ENCODE measurements around the gene P3H1. TPM values are rescaled to one million over a fixed set of nuclear protein-coding genes. Genes with fewer than 3 reads are reported as not detected.

The P3H1 gene
- total RNA-seq, 1 experiment from 2014 or later = 32.9 TPM

DNA sequence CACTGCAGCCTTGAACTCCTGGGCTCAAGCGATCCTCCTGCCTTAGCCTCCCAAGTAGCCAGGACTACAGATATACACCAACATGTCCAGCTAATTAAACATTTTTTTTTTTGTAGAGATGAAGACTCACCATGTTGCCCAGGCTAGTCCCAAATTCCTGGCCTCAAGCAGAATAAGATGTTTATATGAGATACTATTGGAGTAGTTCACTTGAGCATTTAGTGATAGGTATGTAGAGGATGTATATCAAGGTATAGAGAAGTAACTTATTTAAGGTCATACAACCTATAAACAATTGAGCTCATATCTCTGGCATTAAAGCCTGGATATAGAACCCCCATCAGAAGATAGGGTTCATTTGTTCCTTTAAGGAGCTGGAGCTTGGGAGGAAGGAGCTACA is 13.3 kb upstream of the P3H1 start:
- Histone ChIP-seq H4K20me1 (ENCODE audit: insufficient read depth) (no peaks in the 10 kb centered on the region), H2AFZ (ENCODE audit: low read depth, low read length, poor library complexity, severe bottlenecking) (no peak overlapping the region), H3K4me1 (ENCODE audit: control insufficient read depth in 1 of 2, insufficient read depth in 2 of 2, low read length in 2 of 2) (peaks cover 0 to 4% of the 10 kb centered on the region in 2 experiments; a peak in 1 of 4 replicates), H3K9me2 (ENCODE audit: insufficient read depth) (no peaks in the 10 kb centered on the region), H3K4me2 (ENCODE audit: low read length) (no peak overlapping the region), H3K4me3 (replicated peaks in 1 of 2; ENCODE audit: low read depth in 1 of 2, low read length in 2 of 2) (no peak overlapping the region), H3K36me3 (ENCODE audit: control insufficient read depth in 1 of 2, insufficient read depth in 2 of 2, low read length in 2 of 2) (peaks cover 9 to 10% of the 10 kb centered on the region in 2 experiments; a peak in 2 of 4 replicates), H3K27ac (ENCODE audit: low read depth, low read length) (no peak overlapping the region), H3K9ac (ENCODE audit: low read length) (no peak overlapping the region), H3K9me3 (ENCODE audit: control insufficient read depth in 1 of 2, insufficient read depth in 1 of 2, low read depth in 1 of 2, low read length in 2 of 2) (no peaks in the 10 kb centered on the region), H3K79me2 (ENCODE audit: insufficient read depth, low read length) (no peaks in the 10 kb centered on the region), H3K27me3 (ENCODE audit: insufficient read depth, low read length) (no peaks in the 10 kb centered on the region)
- ChIA-PET RAD21 (ENCODE audit: low non-redundant PET in 1 of 2, low total read pairs in 2 of 2, uncharacterized antibody in 2 of 2, unreplicated experiment in 2 of 2) (no interaction called here), CTCF (interaction anchor here (1.3 to 7.1 kb wide), 3 partner anchors 9 to 293 kb away, joined by 3 to 96 read pairs (median 4); no protein-coding TSS in a partner anchor), POLR2A (interaction anchor here (1.0 kb wide), 1 partner anchor 143 kb away, joined by 3 read pairs; no protein-coding TSS in a partner anchor)
- ATAC-seq = no peak
- BruUV-seq (replicated peaks) = no TSS peak
- intact Hi-C loops (cut with micrococcal nuclease) = no loop called here
- no peak for DNase-seq (ENCODE audit: low read depth, low spot score)
- no peak for TF ChIP-seq POLR2AphosphoS5 (IDR thresholded peaks at IDR 0.05; ENCODE audit: low read depth, low read length)
- TF ChIP-seq SP1 (IDR thresholded peaks at IDR 0.05; ENCODE audit: low read depth) = no peak
- no peak for TF ChIP-seq JUND (IDR thresholded peaks at IDR 0.05)
- TF ChIP-seq RAD21 (IDR thresholded peaks at IDR 0.05; ENCODE audit: low read depth) = no peak
- no peak for TF ChIP-seq ELF1 (IDR thresholded peaks at IDR 0.05; ENCODE audit: borderline replicate concordance, low read depth)

- RAD21 ChIA-PET (ENCODE audit: low non-redundant PET in 1 of 2, low total read pairs in 2 of 2, uncharacterized antibody in 2 of 2, unreplicated experiment in 2 of 2) = no interaction called here
- ATAC-seq = no peak
- no peaks in the 10 kb centered on the region for H3K9me2 ChIP-seq (ENCODE audit: insufficient read depth)
- H3K4me1 ChIP-seq (ENCODE audit: control insufficient read depth in 1 of 2, insufficient read depth in 2 of 2, low read length in 2 of 2) = peaks cover 0 to 4% of the 10 kb centered on the region in 2 experiments; a peak in 1 of 4 replicates
- H3K79me2 ChIP-seq (ENCODE audit: insufficient read depth, low read length) = no peaks in the 10 kb centered on the region
- no peak overlapping the region for H3K9ac ChIP-seq (ENCODE audit: low read length)
- H3K27me3 ChIP-seq (ENCODE audit: insufficient read depth, low read length) = no peaks in the 10 kb centered on the region
- H3K4me3 ChIP-seq (replicated peaks in 1 of 2; ENCODE audit: low read depth in 1 of 2, low read length in 2 of 2) = no peak overlapping the region
- POLR2A ChIA-PET = interaction anchor here (1.0 kb wide), 1 partner anchor 143 kb away, joined by 3 read pairs; no protein-coding TSS in a partner anchor
- intact Hi-C loops (cut with micrococcal nuclease) = no loop called here
- peaks cover 11 to 13% of the 10 kb centered on the region in 2 experiments; a peak in 3 of 4 replicates for H3K36me3 ChIP-seq (ENCODE audit: control insufficient read depth in 1 of 2, insufficient read depth in 2 of 2, low read length in 2 of 2)
- no TSS peak for BruUV-seq (replicated peaks)
- no peaks in the 10 kb centered on the region for H4K20me1 ChIP-seq (ENCODE audit: insufficient read depth)
- no peak overlapping the region for H3K27ac ChIP-seq (ENCODE audit: low read depth, low read length)
- CTCF ChIA-PET = interaction anchor here (1.3 to 7.1 kb wide), 3 partner anchors 9 to 294 kb away, joined by 3 to 96 read pairs (median 4); no protein-coding TSS in a partner anchor
- no peak for DNase-seq (ENCODE audit: low read depth, low spot score)
- H2AFZ ChIP-seq (ENCODE audit: low read depth, low read length, poor library complexity, severe bottlenecking) = no peak overlapping the region
- no peak overlapping the region for H3K4me2 ChIP-seq (ENCODE audit: low read length)
- H3K9me3 ChIP-seq (ENCODE audit: control insufficient read depth in 1 of 2, insufficient read depth in 1 of 2, low read depth in 1 of 2, low read length in 2 of 2) = no peaks in the 10 kb centered on the region
- TF ChIP-seq YY1 (IDR thresholded peaks at IDR 0.05; ENCODE audit: extremely low read depth, insufficient replicate concordance, low read depth, low read length) (no peak), CEBPB (IDR thresholded peaks at IDR 0.05; ENCODE audit: low read depth) (no peak), EZH2phosphoT487 (IDR thresholded peaks at IDR 0.05; ENCODE audit: borderline replicate concordance) (no peak), ZFX (IDR thresholded peaks at IDR 0.05) (no peak), CBX3 (IDR thresholded peaks at IDR 0.05; ENCODE audit: low read depth) (no peak), RAD21 (IDR thresholded peaks at IDR 0.05; ENCODE audit: low read depth) (no peak), JUND (IDR thresholded peaks at IDR 0.05) (no peak), SP1 (IDR thresholded peaks at IDR 0.05; ENCODE audit: low read depth) (no peak), EGR1 (IDR thresholded peaks at IDR 0.05; ENCODE audit: low read depth) (no peak), ELF1 (IDR thresholded peaks at IDR 0.05; ENCODE audit: borderline replicate concordance, low read depth) (no peak), TCF7L2 (IDR thresholded peaks at IDR 0.05; ENCODE audit: borderline replicate concordance, extremely low read depth, insufficient read depth, insufficient read length) (no peak), MAX (IDR thresholded peaks at IDR 0.05) (no peak), POLR2AphosphoS5 (IDR thresholded peaks at IDR 0.05; ENCODE audit: low read depth, low read length) (no peak), FOSL1 (IDR thresholded peaks at IDR 0.05; ENCODE audit: low read depth) (no peak)
- TF ChIP-seq, protein P1, sequence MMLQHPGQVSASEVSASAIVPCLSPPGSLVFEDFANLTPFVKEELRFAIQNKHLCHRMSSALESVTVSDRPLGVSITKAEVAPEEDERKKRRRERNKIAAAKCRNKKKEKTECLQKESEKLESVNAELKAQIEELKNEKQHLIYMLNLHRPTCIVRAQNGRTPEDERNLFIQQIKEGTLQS (IDR thresholded peaks at IDR 0.05) = no peak
- TF ChIP-seq, protein P2, sequence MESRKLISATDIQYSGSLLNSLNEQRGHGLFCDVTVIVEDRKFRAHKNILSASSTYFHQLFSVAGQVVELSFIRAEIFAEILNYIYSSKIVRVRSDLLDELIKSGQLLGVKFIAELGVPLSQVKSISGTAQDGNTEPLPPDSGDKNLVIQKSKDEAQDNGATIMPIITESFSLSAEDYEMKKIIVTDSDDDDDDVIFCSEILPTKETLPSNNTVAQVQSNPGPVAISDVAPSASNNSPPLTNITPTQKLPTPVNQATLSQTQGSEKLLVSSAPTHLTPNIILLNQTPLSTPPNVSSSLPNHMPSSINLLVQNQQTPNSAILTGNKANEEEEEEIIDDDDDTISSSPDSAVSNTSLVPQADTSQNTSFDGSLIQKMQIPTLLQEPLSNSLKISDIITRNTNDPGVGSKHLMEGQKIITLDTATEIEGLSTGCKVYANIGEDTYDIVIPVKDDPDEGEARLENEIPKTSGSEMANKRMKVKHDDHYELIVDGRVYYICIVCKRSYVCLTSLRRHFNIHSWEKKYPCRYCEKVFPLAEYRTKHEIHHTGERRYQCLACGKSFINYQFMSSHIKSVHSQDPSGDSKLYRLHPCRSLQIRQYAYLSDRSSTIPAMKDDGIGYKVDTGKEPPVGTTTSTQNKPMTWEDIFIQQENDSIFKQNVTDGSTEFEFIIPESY (IDR thresholded peaks at IDR 0.05; ENCODE audit: extremely low read depth, insufficient replicate concordance, low read length) = no peak
These were observed 12.9 kb upstream of the P3H1 start for GRCh38 chr1:42779725-42780124.

All from HCT116 (cell line).